Measurements from ENCODE around the gene C1orf53.

Gene C1orf53

GRCh38 chr1:197907846-197908616 is 5.6 kb downstream of the C1orf53 start:
- DNase-seq (ENCODE audit: low read depth in 1 of 2, low spot score in 1 of 2) = no peak

GRCh38 chr1:197908716-197909220 is 6.3 kb downstream of the C1orf53 start:
- DNase-seq (ENCODE audit: low read depth in 1 of 2, low spot score in 1 of 2) = no peak

GRCh38 chr1:197909384-197909783 is 7.0 kb downstream of the C1orf53 start:
- no peak for DNase-seq (ENCODE audit: low read depth in 1 of 2, low spot score in 1 of 2)

GRCh38 chr1:197910120-197910991 is 7.9 kb downstream of the C1orf53 start:
- no peak for DNase-seq (ENCODE audit: low read depth in 1 of 2, low spot score in 1 of 2)

GRCh38 chr1:197911111-197911856 is 8.9 kb downstream of the C1orf53 start:
- DNase-seq (ENCODE audit: low read depth in 1 of 2, low spot score in 1 of 2) = no peak

- DNase-seq (ENCODE audit: low read depth in 1 of 2, low spot score in 1 of 2) = no peak
Observed at GRCh38 chr1:197911857-197912696, 9.6 kb downstream of the C1orf53 start.

- no peak for DNase-seq (ENCODE audit: low read depth in 1 of 2, low spot score in 1 of 2)
Observed at GRCh38 chr1:197912739-197913494, 10.5 kb downstream of the C1orf53 start.

- DNase-seq (ENCODE audit: low read depth in 1 of 2, low spot score in 1 of 2) = no peak
Observed at GRCh38 chr1:197913495-197914276, 11.3 kb downstream of the C1orf53 start.

GRCh38 chr1:197914510-197914909 is 12.1 kb downstream of the C1orf53 start:
- no peak for DNase-seq (ENCODE audit: low read depth in 1 of 2, low spot score in 1 of 2)

GRCh38 chr1:197915260-197915861 is 12.9 kb downstream of the C1orf53 start:
- no peak for DNase-seq (ENCODE audit: low read depth in 1 of 2, low spot score in 1 of 2)

- DNase-seq (ENCODE audit: low read depth in 1 of 2, low spot score in 1 of 2) = no peak
Observed at GRCh38 chr1:197915862-197916499, 13.6 kb downstream of the C1orf53 start.

- DNase-seq (ENCODE audit: low read depth in 1 of 2, low spot score in 1 of 2) = no peak
Observed at GRCh38 chr1:197916500-197916983, 14.1 kb downstream of the C1orf53 start.

- no peak for DNase-seq (ENCODE audit: low read depth in 1 of 2, low spot score in 1 of 2)
Observed at GRCh38 chr1:197917805-197918651, 15.6 kb downstream of the C1orf53 start.

- DNase-seq (ENCODE audit: low read depth in 1 of 2, low spot score in 1 of 2) = no peak
Observed at GRCh38 chr1:197918807-197919345, 16.4 kb downstream of the C1orf53 start.

- DNase-seq (ENCODE audit: low read depth in 1 of 2, low spot score in 1 of 2) = no peak
Observed at GRCh38 chr1:197919346-197920066, 17.1 kb downstream of the C1orf53 start.

- no peak for DNase-seq (ENCODE audit: low read depth in 1 of 2, low spot score in 1 of 2)
Observed at GRCh38 chr1:197920067-197920396, 17.6 kb downstream of the C1orf53 start.
